ENCODE measurements around the gene GSTT2B.

- no peak for TF ChIP-seq CTCF (IDR thresholded peaks at IDR 0.05)
- no peak for TF ChIP-seq POLR2A (IDR thresholded peaks at IDR 0.05)
Measured at GRCh38 chr22:23938328-23939016, 22.5 kb downstream of the GSTT2B start.
